HCT116 (cell line): Measurements from ENCODE around the gene GALNT2. TPM values are rescaled to one million over a fixed set of nuclear protein-coding genes. Genes with fewer than 3 reads are reported as not detected.

Experiments
- ATAC-seq: fragments of 200-7000 bp; cut with Tn5 transposase; 2 replicates; pipeline ENCODE4 v1.9.1; 2020; ENCODE audit warnings: mild to moderate bottlenecking, moderate library complexity
- BruUV-seq: library from RNA; stranded (reverse); fragments of 400-500 nt; replicated peaks from 2 replicates; lab custom pipeline; 2021; lab: Mats Ljungman, UMichigan
- CTCF ChIA-PET: fragments of 300-600 bp; sonication (Branson Sonifier 250); formaldehyde crosslinking; loops from one replicate; lab custom pipeline; 2021; ENCODE audit warnings: antibody characterized with exemption; lab: Charles Lee
- POLR2A ChIA-PET: fragments of 300-600, 350-600 bp; sonication (Branson Sonifier 250); formaldehyde crosslinking; loops from one replicate; lab custom pipeline; 2021; ENCODE audit warnings: antibody characterized with exemption; lab: Charles Lee
- RAD21 ChIA-PET, 2 experiments: fragments of 300-600 bp; sonication (Branson Sonifier 250); formaldehyde crosslinking; loops; one replicate each; lab custom pipeline; 2023; ENCODE audit warnings: low total read pairs in 2 of 2; ENCODE audit not compliant: uncharacterized antibody in 2 of 2, unreplicated experiment in 2 of 2, low non-redundant PET in 1 of 2; lab: Charles Lee
- DNase-seq: peaks from one replicate; pipeline ENCODE4 v3.0.0-alpha.2; 2010; ENCODE audit warnings: low read depth, low spot score
- H2AFZ ChIP-seq: fragments of 200-600 bp; shearing (Covaris generic), sonication (generic); 2 replicates; pipeline ENCODE4 v1.6.1; 2017; ENCODE audit warnings: low read depth, mixed run types, mixed read lengths, antibody characterized with exemption, low read length; ENCODE audit not compliant: poor library complexity, severe bottlenecking
- H3K27ac ChIP-seq: 2 replicates; pipeline ENCODE4 v1.5.1; 2012; ENCODE audit warnings: low read depth, low read length
- H3K27me3 ChIP-seq: fragments of 200-600 bp; sonication (generic); 2 replicates; pipeline ENCODE4 v1.6.1; 2016; ENCODE audit warnings: mixed run types, low read length, mixed read lengths; ENCODE audit not compliant: insufficient read depth
- H3K36me3 ChIP-seq, 2 experiments: fragments of 200-500 bp in 1 of 2; fragments of 200-600 bp in 1 of 2; sonication (Bioruptor generic) in 1 of 2; sonication (generic) in 1 of 2; 2 replicates each; pipeline versions ENCODE4 v1.5.1 to v1.6.1; 2014 to 2016; ENCODE audit warnings: low read length in 2 of 2, inconsistent platforms in 1 of 2, mixed read lengths in 1 of 2, mixed run types in 1 of 2; ENCODE audit not compliant: insufficient read depth in 2 of 2, control insufficient read depth in 1 of 2
- H3K4me1 ChIP-seq, 2 experiments: fragments of 200-600 bp in 1 of 2; sonication (generic) in 1 of 2; 2 replicates each; pipeline versions ENCODE4 v1.5.1 to v1.6.1; 2012 to 2017; ENCODE audit warnings: low read length in 2 of 2, inconsistent platforms in 1 of 2, mild to moderate bottlenecking in 1 of 2, mixed read lengths in 1 of 2, mixed run types in 1 of 2, moderate library complexity in 1 of 2; ENCODE audit not compliant: insufficient read depth in 2 of 2, control insufficient read depth in 1 of 2
- H3K4me2 ChIP-seq: fragments of 200-600 bp; sonication (generic); 2 replicates; pipeline ENCODE4 v1.6.1; 2017; ENCODE audit warnings: mixed run types, low read length, mixed read lengths
- H3K4me3 ChIP-seq, 2 experiments: fragments of 200-600 bp in 1 of 2; sonication (generic) in 1 of 2; replicated peaks in 1 of 2; 2 replicates each; pipeline ENCODE4 v1.5.1; 2011 to 2016; ENCODE audit warnings: low read length in 2 of 2, control low read depth in 1 of 2, low read depth in 1 of 2, mild to moderate bottlenecking in 1 of 2, mixed read lengths in 1 of 2, mixed run types in 1 of 2
- H3K79me2 ChIP-seq: fragments of 200-600 bp; sonication (generic); 2 replicates; pipeline ENCODE4 v1.6.1; 2017; ENCODE audit warnings: mild to moderate bottlenecking, mixed run types, low read length, moderate library complexity, mixed read lengths; ENCODE audit not compliant: insufficient read depth
- H3K9ac ChIP-seq: fragments of 200-600 bp; sonication (generic); 2 replicates; pipeline ENCODE4 v1.6.1; 2016; ENCODE audit warnings: low read length, mixed read lengths
- H3K9me2 ChIP-seq: fragments of 200-600 bp; sonication (generic), shearing (Covaris generic); 2 replicates; pipeline ENCODE4 v1.6.1; 2017; ENCODE audit warnings: mixed run types, mild to moderate bottlenecking, moderate library complexity; ENCODE audit not compliant: insufficient read depth
- H3K9me3 ChIP-seq, 2 experiments: fragments of 200-500 bp in 1 of 2; fragments of 200-600 bp in 1 of 2; sonication (Bioruptor generic) in 1 of 2; sonication (generic) in 1 of 2; 2 replicates each; pipeline ENCODE4 v1.6.1; 2014 to 2017; ENCODE audit warnings: low read length in 2 of 2, mixed read lengths in 2 of 2, inconsistent platforms in 1 of 2, low read depth in 1 of 2, mild to moderate bottlenecking in 1 of 2, mixed run types in 1 of 2, moderate library complexity in 1 of 2; ENCODE audit not compliant: control insufficient read depth in 1 of 2, insufficient read depth in 1 of 2
- H4K20me1 ChIP-seq: fragments of 200-600 bp; sonication (generic), shearing (Covaris generic); 2 replicates; pipeline ENCODE4 v1.6.1; 2017; ENCODE audit warnings: mixed run types, mild to moderate bottlenecking, moderate library complexity; ENCODE audit not compliant: insufficient read depth
- EGR1 ChIP-seq: IDR thresholded peaks from 2 replicates; pipeline ENCODE4 v1.6.1; 2012; ENCODE audit warnings: low read depth
- JUND ChIP-seq: IDR thresholded peaks from 2 replicates; pipeline ENCODE4 v1.6.1; 2012
- RAD21 ChIP-seq: IDR thresholded peaks from 2 replicates; pipeline ENCODE4 v1.6.1; 2012; ENCODE audit warnings: low read depth, mild to moderate bottlenecking
- SIN3A ChIP-seq: IDR thresholded peaks from 2 replicates; pipeline ENCODE4 v1.6.1; 2012; ENCODE audit warnings: low read depth
- SP1 ChIP-seq: IDR thresholded peaks from 2 replicates; pipeline ENCODE4 v1.6.1; 2012; ENCODE audit warnings: low read depth
- SRF ChIP-seq: IDR thresholded peaks from 2 replicates; pipeline ENCODE4 v1.6.1; 2012; ENCODE audit warnings: low read depth
- TCF7L2 ChIP-seq: IDR thresholded peaks from 2 replicates; pipeline ENCODE4 v1.7.0; 2011; ENCODE audit warnings: borderline replicate concordance, inconsistent platforms; ENCODE audit not compliant: insufficient read depth, insufficient read length; ENCODE audit errors: extremely low read depth
- ZFX ChIP-seq: fragments of 450-650 bp; IDR thresholded peaks from 2 replicates; pipeline ENCODE4 v1.6.1; 2017
- ZNF274 ChIP-seq: fragments of 200-500 bp; sonication (Bioruptor generic); IDR thresholded peaks from 2 replicates; pipeline ENCODE4 v1.6.1; 2014; ENCODE audit warnings: mild to moderate bottlenecking, low read depth, low read length, inconsistent platforms
- intact Hi-C: fragments of 100-400 bp; cut with micrococcal nuclease; formaldehyde crosslinking; loops from 2 replicates; pipeline ENCODE4 v1.10.0; 2022
- total RNA-seq: library from RNA; stranded (reverse); gene quantifications from one replicate; pipeline ENCODE4 v1.2.1, GENCODE V29; 2021; ENCODE audit not compliant: unreplicated experiment

GALNT2 gene
- total RNA-seq, 1 experiment from 2014 or later: 40.8 TPM

DNA sequence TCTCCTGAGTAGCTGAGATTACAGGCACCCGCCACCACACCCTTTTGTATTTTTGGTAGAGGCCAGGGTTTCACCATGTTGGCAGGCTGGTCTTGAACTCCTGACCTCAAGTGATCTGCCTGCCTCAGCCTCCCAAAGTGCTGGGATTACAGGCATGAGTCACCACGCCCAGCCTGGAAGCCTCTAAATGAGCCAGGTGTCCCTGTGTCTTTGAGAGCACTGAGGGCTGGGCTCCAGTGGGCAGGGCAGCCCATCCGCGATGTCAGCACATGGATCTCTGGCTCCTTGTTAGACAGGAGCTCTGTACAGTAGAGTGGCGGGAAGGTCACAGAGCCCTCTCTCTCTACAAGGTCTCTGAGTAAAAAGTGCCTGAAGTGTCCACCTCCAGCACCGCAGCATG lies 234.8 kb downstream of the GALNT2 start:
- BruUV-seq: no TSS peak
- no peak for DNase-seq
- Histone ChIP-seq H2AFZ (no peak overlapping the region), H3K9me3 (no peaks in the 10 kb centered on the region), H3K4me2 (no peak overlapping the region), H3K4me3 (no peak overlapping the region), H3K9me2 (no peaks in the 10 kb centered on the region), H3K36me3 (no peaks in the 10 kb centered on the region), H3K27me3 (no peaks in the 10 kb centered on the region), H3K9ac (no peak overlapping the region), H4K20me1 (no peaks in the 10 kb centered on the region), H3K4me1 (peaks cover 0 to 6% of the 10 kb centered on the region in 2 experiments; a peak in 1 of 4 replicates), H3K79me2 (no peaks in the 10 kb centered on the region), H3K27ac (no peak overlapping the region)
- ATAC-seq: no peak; the same call in 1 of the 2 replicates
- ChIA-PET POLR2A (no interaction called here), CTCF (no interaction called here), RAD21 (no interaction called here)
- no peak for TF ChIP-seq RAD21
- no peak for TF ChIP-seq JUND
- TF ChIP-seq EGR1: no peak
- no peak for TF ChIP-seq ZFX
- TF ChIP-seq ZNF274: no peak
- intact Hi-C loops: no loop called here

DNA sequence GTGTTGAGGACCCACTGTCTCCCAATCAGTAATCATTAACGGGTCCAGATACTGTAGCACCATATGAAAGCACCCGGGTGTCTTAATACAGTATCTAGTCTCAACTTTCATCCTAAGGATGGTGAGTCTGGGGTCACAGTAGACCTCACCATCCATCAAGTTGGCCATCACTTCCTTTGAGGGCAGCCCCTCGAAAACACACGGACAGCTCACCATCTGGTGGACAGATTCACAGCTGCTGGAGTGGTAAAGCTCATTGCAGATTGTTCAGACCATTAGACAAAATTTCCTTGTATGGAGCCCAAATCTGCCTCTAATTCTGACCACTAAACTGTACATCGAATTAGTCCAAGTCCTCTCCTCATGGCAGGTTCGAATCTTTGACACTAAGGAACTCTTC lies 236.0 kb downstream of the GALNT2 start:
- H3K4me1 ChIP-seq: peaks cover 3 to 15% of the 10 kb centered on the region in 2 experiments; a peak in 3 of 4 replicates
- H3K27me3 ChIP-seq: no peaks in the 10 kb centered on the region
- no peak for ATAC-seq
- no peak overlapping the region for H2AFZ ChIP-seq
- intact Hi-C loops: no loop called here
- no peak overlapping the region for H3K27ac ChIP-seq
- no peaks in the 10 kb centered on the region for H3K36me3 ChIP-seq
- no peaks in the 10 kb centered on the region for H3K79me2 ChIP-seq
- H3K4me2 ChIP-seq: no peak overlapping the region
- H3K9me2 ChIP-seq: no peaks in the 10 kb centered on the region
- RAD21 ChIA-PET: no interaction called here
- TF ChIP-seq RAD21 (peak; percentile 37; the same call in 1 of the 2 replicates), TCF7L2 (no peak), SP1 (no peak), ZFX (no peak), SRF (no peak), SIN3A (no peak)
- H3K9me3 ChIP-seq: no peaks in the 10 kb centered on the region
- no peak overlapping the region for H3K9ac ChIP-seq
- CTCF ChIA-PET: no interaction called here
- no peak overlapping the region for H3K4me3 ChIP-seq
- no TSS peak for BruUV-seq
- H4K20me1 ChIP-seq: no peaks in the 10 kb centered on the region
- POLR2A ChIA-PET: no interaction called here
- DNase-seq: no peak
